NCI-H2081 treated with DMSO at 0.1 percent for 48 hours (cell line): ENCODE measurements around the gene HTR7.
"Not testable (repeated sequence)": the region's sequence is repeated elsewhere in the genome, so short reads cannot be mapped to it uniquely, and the experiment has no call there.

Experiments used
- DNase-seq: peaks from one replicate; lab custom pipeline; 2025; lab: John Stamatoyannopoulos, UW

Gene HTR7

GRCh38 chr10:90857635-90858460 lies at the start of gene HTR7:
Gene HTR7 (minus strand): TSS chr10:90858039. CDS start chr10:90857671, 368 bp downstream.
- DNase-seq: no peak

DNA sequence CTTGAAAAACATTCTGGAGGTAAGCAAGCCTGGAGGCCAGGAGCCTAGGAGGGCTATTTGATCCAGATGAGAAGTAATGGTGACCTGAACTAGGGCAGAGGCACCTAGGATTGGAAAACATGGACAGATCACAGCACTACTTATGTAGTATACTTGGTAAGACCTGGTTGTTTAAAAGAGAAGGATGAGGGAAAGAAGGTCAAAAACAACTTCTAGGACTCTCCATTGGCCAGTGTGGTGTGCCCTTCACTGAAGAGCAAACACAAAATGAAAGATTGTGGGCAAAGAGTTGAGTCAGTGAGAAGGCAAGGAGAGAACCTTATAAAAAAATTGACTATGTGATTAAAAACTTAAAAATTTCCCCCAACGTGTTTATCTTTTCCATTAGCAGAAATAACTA lies 48.8 kb upstream of the HTR7 start:
- DNase-seq: no peak

DNA sequence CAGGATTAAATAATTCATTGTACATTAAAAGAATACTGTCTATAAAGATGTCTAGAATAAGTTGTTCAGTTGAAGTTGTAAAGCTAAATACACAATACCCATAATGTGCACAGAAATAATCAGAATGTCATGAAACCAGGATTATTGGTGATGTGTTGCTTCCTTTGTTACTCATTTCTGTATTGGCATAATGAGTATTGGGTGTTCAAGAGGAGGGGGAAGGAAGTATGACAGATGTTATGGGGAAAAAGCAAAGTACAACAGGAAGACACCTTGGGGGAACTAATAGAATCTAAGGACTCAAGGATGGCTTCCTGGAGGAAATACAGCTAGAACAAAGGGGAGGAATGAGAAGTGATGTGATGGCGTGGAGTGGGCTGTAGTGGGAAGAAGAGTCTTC lies 48.1 kb upstream of the HTR7 start:
- DNase-seq: no peak

DNA sequence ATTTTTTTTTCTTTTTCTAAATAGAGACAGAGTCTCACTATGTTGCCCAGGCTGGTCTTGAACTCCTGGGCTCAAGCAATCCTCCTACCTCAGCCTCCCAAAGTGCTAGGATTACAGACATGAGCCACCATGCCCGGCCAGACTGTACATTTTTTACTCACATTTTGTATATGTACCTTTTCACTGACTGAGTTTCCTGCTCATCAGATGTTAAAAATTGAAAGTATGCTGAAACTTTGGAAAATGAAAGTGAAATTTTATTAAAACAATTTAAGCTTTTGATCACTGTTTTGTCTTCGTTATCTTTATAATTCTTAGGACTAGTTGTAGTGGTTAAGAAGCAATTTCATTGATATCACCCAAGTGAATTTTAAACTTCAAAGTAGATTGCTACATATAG lies 39.1 kb upstream of the HTR7 start:
- not testable (repeated sequence) for DNase-seq

DNA sequence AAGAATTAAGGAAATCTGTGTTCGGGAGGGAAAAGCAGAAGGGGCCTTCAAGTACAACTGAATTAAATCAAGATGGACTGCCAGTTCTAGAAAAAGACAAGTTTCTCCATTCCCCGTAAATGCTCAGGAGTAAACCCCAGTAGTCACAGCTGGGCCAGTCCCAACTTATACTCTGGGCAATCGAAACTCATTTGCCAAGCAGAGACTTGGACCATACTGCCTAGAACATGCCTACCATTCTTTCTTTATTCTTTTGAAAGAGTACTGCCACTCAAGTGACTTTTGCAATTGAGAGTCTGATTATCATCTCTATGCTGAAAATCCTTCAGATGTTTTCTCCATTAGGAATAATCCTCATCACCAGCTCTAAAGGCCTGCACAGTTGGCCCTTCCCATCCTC lies 35.4 kb upstream of the HTR7 start:
- DNase-seq: no peak

DNA sequence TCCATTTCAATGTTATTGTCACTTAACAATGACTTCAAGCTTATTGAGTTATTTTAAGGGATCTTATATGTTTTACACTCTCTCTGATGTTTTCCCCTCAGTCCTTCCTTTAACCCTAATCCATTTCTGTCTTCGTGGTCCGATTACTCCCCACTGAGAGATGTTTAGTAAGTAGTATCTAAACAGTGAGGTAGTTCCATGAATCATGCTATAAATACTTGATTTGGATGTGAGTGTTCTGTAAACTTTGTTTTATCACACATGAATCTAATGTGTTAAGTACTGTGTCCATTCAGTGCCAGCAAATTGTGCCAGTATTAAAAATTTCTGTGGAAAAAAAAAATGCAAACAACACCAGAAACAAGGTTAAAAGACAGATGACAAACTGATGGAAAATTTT lies 32.5 kb upstream of the HTR7 start:
- no peak for DNase-seq

DNA sequence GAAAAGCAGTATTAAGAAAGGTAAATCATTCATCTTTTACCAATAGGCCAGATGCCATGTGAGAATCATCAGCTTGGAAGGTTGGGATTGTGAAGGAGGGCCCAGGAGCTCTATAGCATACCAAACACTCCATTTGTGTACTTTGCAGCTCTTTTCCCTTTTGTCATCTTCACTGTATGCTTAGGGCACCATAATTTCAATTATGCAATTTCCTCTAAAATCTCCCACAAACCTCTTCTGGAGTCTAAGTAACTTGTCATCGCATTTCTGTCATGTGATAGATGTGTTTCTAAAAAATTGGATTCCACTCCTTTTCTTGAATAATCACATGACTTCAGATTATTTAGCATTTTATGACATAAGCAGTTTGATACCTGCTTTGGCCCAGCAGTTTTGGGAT lies 31.8 kb upstream of the HTR7 start:
- no peak for DNase-seq

DNA sequence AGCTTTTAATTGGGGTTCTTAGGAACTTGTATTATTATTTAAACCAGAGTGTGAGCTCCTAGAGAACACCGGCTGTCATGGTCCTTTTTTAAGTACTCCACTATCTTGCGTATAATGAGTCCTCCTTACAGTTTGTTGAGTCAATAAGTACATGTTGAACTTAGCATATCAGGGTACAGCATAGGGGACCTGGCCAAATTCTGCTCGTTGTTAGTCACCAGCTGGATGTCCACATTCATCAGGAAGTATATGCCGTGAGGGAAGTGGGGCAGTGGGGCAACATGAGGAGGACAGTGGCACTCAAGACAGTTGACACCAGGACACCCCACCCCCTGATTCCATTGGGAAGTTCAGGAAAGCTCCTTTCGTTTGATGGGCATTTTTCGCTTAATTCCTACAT lies 30.5 kb upstream of the HTR7 start:
- DNase-seq: no peak

DNA sequence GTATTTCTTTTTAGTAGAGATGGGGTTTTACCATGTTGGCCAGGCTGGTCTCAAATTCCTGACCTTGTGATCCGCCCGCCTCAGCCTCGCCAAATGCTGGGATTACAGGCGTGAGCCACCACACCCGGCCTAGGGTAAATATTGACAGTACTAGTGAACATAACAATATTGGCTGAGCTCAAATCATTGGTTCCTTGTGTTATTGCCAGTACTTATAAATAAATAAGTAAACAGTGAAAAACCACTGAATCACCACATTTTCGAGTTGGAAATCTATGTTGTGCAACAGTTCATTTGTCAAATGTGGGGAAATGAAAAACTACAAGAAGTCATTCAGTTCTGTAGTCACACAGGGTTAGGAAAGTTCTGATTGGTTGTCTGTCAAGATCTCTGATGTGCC lies 29.7 kb upstream of the HTR7 start:
- DNase-seq: no peak

DNA sequence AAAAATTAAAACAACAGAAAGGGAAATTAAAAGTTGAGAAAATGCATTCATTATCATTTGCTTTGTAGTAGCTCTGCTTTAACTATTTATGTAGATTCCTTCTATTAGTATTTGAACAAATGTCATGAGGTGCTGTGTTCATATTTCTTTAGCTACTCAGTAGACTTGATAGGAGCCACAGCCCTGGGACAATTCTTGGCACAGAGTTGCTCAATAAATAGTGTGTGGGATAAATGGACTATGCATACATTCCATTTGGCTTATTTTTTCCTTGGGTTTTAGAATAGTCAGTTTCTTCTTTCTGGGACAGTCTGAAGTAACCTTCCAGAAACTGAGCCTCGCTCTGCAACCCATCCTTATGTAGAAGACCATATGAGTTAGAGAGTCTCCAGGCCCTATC lies 27.3 kb upstream of the HTR7 start:
- no peak for DNase-seq

DNA sequence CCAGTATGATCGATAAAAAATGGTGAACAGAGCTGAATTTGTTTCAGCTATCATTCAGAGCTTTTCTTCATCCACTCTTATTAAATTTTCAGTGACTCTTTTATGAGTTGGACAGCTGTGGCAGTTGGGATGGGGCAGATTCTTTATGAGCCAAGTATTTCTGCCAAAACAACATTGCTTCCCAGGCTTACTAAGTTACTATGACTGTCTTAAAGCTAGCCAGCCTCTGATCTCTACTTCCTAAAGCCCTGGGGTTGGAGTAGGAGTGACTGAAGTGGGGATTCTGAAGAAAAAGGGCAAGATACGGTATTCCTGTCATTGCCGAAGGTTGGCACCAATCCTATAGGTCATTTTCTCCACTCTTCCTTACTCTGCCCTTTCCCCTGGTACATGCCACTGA lies 26.6 kb upstream of the HTR7 start:
- no peak for DNase-seq

- DNase-seq: not testable (repeated sequence)
Observed at GRCh38 chr10:90880059-90880719, 22.4 kb upstream of the HTR7 start.

DNA sequence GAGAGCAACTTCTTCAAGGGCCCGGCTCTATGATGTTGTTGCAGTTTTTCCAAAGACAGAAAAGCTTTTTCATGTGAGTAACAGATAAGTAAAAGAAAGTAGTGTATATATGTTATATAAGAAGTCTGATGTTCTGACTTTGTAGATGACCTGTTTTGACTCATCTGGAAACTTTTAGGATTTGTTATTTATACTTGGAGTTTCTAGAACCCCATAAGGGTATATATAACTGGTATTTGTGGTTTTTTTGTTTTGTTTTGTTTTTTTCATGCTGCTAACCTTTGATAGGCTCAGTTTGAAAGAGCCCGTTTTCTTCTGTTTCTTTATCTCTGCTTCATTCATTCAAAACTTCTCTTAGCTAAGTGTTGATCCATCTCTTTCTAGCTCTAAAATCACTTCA lies 21.2 kb upstream of the HTR7 start:
- DNase-seq: no peak

DNA sequence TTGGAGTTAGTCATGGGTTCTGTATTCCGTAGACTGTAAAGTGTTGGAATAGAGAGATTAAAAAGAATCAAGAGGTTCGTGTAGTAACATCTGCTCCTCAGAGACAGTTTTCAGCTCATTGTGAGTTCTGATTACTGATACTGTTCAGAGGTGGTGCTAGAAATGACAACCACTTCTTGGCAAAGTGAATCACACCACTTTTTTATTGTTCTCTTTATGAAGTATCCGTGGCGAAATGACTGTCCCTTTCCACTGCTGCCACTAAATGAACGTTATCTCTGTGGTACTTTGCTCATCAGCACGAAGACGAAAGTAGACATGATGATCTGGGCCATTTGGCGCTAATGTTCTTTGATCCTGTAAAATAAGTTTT lies 14.8 kb upstream of the HTR7 start:
- DNase-seq: no peak

GRCh38 chr10:90871766-90872647 lies 14.2 kb upstream of the HTR7 start, which contains the start of gene RPP30:
Gene RPP30 (plus strand): TSS chr10:90871974. CDS start chr10:90871987, 13 bp downstream.
- DNase-seq: peak; percentile 28

- DNase-seq: peak; percentile 12
Observed at GRCh38 chr10:90871279-90871765, 13.5 kb upstream of the HTR7 start.

- no peak for DNase-seq
Observed at GRCh38 chr10:90866050-90866598, 8.3 kb upstream of the HTR7 start.

DNA sequence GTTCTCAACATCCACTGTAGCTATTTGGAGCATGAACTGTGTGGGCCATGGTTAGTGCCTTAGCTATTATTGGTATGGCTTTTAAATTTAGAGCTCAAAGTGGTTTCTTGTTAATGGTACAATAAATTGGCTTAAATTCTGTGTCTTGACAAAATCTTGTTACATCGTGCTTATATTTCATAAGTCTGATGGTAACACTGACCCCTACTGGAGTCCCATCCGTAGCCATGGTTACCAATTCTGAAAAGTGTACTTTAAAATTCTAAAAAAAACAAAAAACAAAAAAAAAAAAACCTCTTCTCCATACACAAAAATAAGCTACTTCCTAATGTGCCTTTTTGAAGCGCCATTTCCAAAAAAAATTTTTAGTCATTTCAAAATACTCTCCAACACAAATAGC lies 7.6 kb upstream of the HTR7 start:
- no peak for DNase-seq

DNA sequence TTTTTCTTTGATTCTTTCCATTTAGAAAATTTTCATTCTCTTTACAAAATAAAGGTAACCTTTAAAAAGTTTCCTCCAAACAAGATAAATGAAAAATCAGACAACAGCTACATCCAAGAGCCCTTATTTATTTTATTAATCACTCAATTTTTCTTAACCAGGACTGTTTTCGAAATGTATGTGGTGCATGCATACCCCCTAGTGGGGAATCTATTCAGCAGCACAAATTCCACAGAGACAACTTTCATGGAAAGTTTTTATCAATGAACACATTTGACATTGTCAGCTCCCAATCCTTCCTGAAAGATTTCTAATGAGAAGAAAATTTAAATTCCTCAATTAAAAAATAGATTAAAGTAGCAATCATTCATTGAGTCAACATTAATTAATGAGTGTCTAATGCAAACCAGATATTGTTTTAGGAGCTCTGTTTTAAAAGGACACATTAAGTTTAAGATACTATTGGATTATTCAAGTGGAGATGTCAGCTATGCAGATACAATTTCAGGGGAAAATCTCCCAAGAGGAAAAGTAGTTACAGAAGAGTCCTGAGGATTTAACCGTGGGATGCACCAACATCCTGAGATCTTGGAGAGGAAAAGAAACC lies 5.2 kb upstream of the HTR7 start:
- DNase-seq: no peak

- no peak for DNase-seq
Observed at GRCh38 chr10:90860790-90861189, 3.0 kb upstream of the HTR7 start.

DNA sequence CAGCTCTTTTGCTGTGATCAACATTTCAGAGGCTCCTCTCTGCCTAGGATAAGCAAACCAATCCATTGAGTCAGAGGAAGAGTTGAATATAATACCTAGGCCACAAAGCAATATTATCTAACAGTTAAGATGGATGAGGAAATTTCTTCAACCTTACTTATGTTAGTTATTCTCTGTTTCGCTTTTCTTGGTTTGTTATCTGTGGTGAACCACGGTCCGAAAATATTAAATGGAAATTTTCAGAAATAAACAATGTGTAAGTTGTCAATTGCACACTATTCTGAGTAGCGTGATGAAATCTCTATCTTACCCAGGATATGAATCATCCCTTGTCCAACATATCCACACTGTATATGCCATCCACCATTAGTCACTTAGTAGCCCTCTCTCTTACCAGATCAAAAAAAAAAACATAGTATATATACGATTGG lies 1.5 kb upstream of the HTR7 start:
- DNase-seq: no peak
